ENCODE results near the gene PIGX.
"Not testable (repeated sequence)": the region's sequence is repeated elsewhere in the genome, so short reads cannot be mapped to it uniquely, and the experiment has no call there.

The PIGX gene

GRCh38 chr3:196707566-196707965 is 4.6 kb upstream of the PIGX start:
- no peaks in the 10 kb centered on the region for H3K9me3 ChIP-seq (ENCODE audit: control insufficient read depth, low read depth, low read length)
- H3K9ac ChIP-seq (ENCODE audit: low read length), result no peak overlapping the region
- no peaks in the 10 kb centered on the region for H3K4me1 ChIP-seq (ENCODE audit: control insufficient read depth, low read depth, low read length)
- H3K27me3 ChIP-seq (ENCODE audit: control insufficient read depth, insufficient read depth, low read length), result peaks cover 12% of the 10 kb centered on the region
- H3K4me3 ChIP-seq (ENCODE audit: low read length), result no peak overlapping the region
- H3K27ac ChIP-seq (ENCODE audit: low read length), result no peak overlapping the region
- no peaks in the 10 kb centered on the region for H3K36me3 ChIP-seq (ENCODE audit: control insufficient read depth, low read depth, low read length)

GRCh38 chr3:196708467-196708866 is 3.7 kb upstream of the PIGX start:
- no peak overlapping the region for H3K9ac ChIP-seq (ENCODE audit: low read length)
- H3K27me3 ChIP-seq (ENCODE audit: control insufficient read depth, insufficient read depth, low read length), result peaks cover 12% of the 10 kb centered on the region
- H3K27ac ChIP-seq (ENCODE audit: low read length), result no peak overlapping the region
- no peak overlapping the region for H3K4me3 ChIP-seq (ENCODE audit: low read length)
- no peaks in the 10 kb centered on the region for H3K36me3 ChIP-seq (ENCODE audit: control insufficient read depth, low read depth, low read length)
- no peaks in the 10 kb centered on the region for H3K4me1 ChIP-seq (ENCODE audit: control insufficient read depth, low read depth, low read length)
- H3K9me3 ChIP-seq (ENCODE audit: control insufficient read depth, low read depth, low read length), result no peaks in the 10 kb centered on the region

- Histone ChIP-seq H3K9ac (ENCODE audit: low read length) (peak overlapping the region; percentile 52), H3K27me3 (ENCODE audit: control insufficient read depth, insufficient read depth, low read length) (peaks cover 12% of the 10 kb centered on the region), H3K9me3 (ENCODE audit: control insufficient read depth, low read depth, low read length) (no peaks in the 10 kb centered on the region), H3K4me3 (ENCODE audit: low read length) (peak overlapping the region; percentile 87), H3K36me3 (ENCODE audit: control insufficient read depth, low read depth, low read length) (no peaks in the 10 kb centered on the region), H3K4me1 (ENCODE audit: control insufficient read depth, low read depth, low read length) (no peaks in the 10 kb centered on the region), H3K27ac (ENCODE audit: low read length) (no peak overlapping the region)
Observed at GRCh38 chr3:196712514-196713413, 587 bp downstream of the PIGX start.

- not testable (repeated sequence) for H3K4me3 ChIP-seq (ENCODE audit: low read length); H3K9me3 ChIP-seq (ENCODE audit: control insufficient read depth, low read depth, low read length); H3K4me1 ChIP-seq (ENCODE audit: control insufficient read depth, low read depth, low read length); H3K27me3 ChIP-seq (ENCODE audit: control insufficient read depth, insufficient read depth, low read length); H3K27ac ChIP-seq (ENCODE audit: low read length); H3K36me3 ChIP-seq (ENCODE audit: control insufficient read depth, low read depth, low read length); H3K9ac ChIP-seq (ENCODE audit: low read length)
Observed at GRCh38 chr3:196717162-196717561, 5.0 kb downstream of the PIGX start.

- Histone ChIP-seq H3K36me3 (ENCODE audit: control insufficient read depth, low read depth, low read length) (no peaks in the 10 kb centered on the region), H3K27me3 (ENCODE audit: control insufficient read depth, insufficient read depth, low read length) (no peaks in the 10 kb centered on the region), H3K4me1 (ENCODE audit: control insufficient read depth, low read depth, low read length) (no peaks in the 10 kb centered on the region), H3K27ac (ENCODE audit: low read length) (no peak overlapping the region), H3K9me3 (ENCODE audit: control insufficient read depth, low read depth, low read length) (no peaks in the 10 kb centered on the region), H3K4me3 (ENCODE audit: low read length) (no peak overlapping the region), H3K9ac (ENCODE audit: low read length) (no peak overlapping the region)
Observed at GRCh38 chr3:196721097-196721496, 8.9 kb downstream of the PIGX start.

- H3K36me3 ChIP-seq (ENCODE audit: control insufficient read depth, low read depth, low read length), result no peaks in the 10 kb centered on the region
- H3K27ac ChIP-seq (ENCODE audit: low read length), result no peak overlapping the region
- H3K9me3 ChIP-seq (ENCODE audit: control insufficient read depth, low read depth, low read length), result no peaks in the 10 kb centered on the region
- H3K4me1 ChIP-seq (ENCODE audit: control insufficient read depth, low read depth, low read length), result no peaks in the 10 kb centered on the region
- no peaks in the 10 kb centered on the region for H3K27me3 ChIP-seq (ENCODE audit: control insufficient read depth, insufficient read depth, low read length)
- no peak overlapping the region for H3K9ac ChIP-seq (ENCODE audit: low read length)
- no peak overlapping the region for H3K4me3 ChIP-seq (ENCODE audit: low read length)
Observed at GRCh38 chr3:196726788-196727675, 14.9 kb downstream of the PIGX start.

GRCh38 chr3:196735751-196736150 is 23.6 kb downstream of the PIGX start:
- Histone ChIP-seq H3K27me3 (ENCODE audit: control insufficient read depth, insufficient read depth, low read length) (no peaks in the 10 kb centered on the region), H3K4me3 (ENCODE audit: low read length) (no peak overlapping the region), H3K27ac (ENCODE audit: low read length) (no peak overlapping the region), H3K9me3 (ENCODE audit: control insufficient read depth, low read depth, low read length) (no peaks in the 10 kb centered on the region), H3K4me1 (ENCODE audit: control insufficient read depth, low read depth, low read length) (no peaks in the 10 kb centered on the region), H3K36me3 (ENCODE audit: control insufficient read depth, low read depth, low read length) (no peaks in the 10 kb centered on the region), H3K9ac (ENCODE audit: low read length) (no peak overlapping the region)

GRCh38 chr3:196736670-196737374 is 24.6 kb downstream of the PIGX start:
- no peaks in the 10 kb centered on the region for H3K9me3 ChIP-seq (ENCODE audit: control insufficient read depth, low read depth, low read length)
- H3K4me1 ChIP-seq (ENCODE audit: control insufficient read depth, low read depth, low read length), result peaks cover 7% of the 10 kb centered on the region
- H3K27ac ChIP-seq (ENCODE audit: low read length), result no peak overlapping the region
- H3K36me3 ChIP-seq (ENCODE audit: control insufficient read depth, low read depth, low read length), result no peaks in the 10 kb centered on the region
- no peaks in the 10 kb centered on the region for H3K27me3 ChIP-seq (ENCODE audit: control insufficient read depth, insufficient read depth, low read length)
- no peak overlapping the region for H3K4me3 ChIP-seq (ENCODE audit: low read length)
- H3K9ac ChIP-seq (ENCODE audit: low read length), result no peak overlapping the region

- no peaks in the 10 kb centered on the region for H3K36me3 ChIP-seq (ENCODE audit: control insufficient read depth, low read depth, low read length)
- no peaks in the 10 kb centered on the region for H3K27me3 ChIP-seq (ENCODE audit: control insufficient read depth, insufficient read depth, low read length)
- H3K9ac ChIP-seq (ENCODE audit: low read length), result no peak overlapping the region
- H3K4me3 ChIP-seq (ENCODE audit: low read length), result no peak overlapping the region
- H3K27ac ChIP-seq (ENCODE audit: low read length), result no peak overlapping the region
- no peaks in the 10 kb centered on the region for H3K9me3 ChIP-seq (ENCODE audit: control insufficient read depth, low read depth, low read length)
- peaks cover 7% of the 10 kb centered on the region for H3K4me1 ChIP-seq (ENCODE audit: control insufficient read depth, low read depth, low read length)
Observed at GRCh38 chr3:196737655-196738054, 25.5 kb downstream of the PIGX start.

GRCh38 chr3:196739671-196740480 is 27.7 kb downstream of the PIGX start, which contains the start of gene PAK2:
Gene PAK2 (plus strand): TSS chr3:196739857. CDS start chr3:196782647, 42,790 bp downstream.
- Histone ChIP-seq H3K27me3 (ENCODE audit: control insufficient read depth, insufficient read depth, low read length) (no peaks in the 10 kb centered on the region), H3K4me1 (ENCODE audit: control insufficient read depth, low read depth, low read length) (peaks cover 10% of the 10 kb centered on the region)

More at GRCh38 chr3:196739671-196740480, 27.7 kb downstream of the PIGX start, which contains the start of gene PAK2:
- H3K27ac ChIP-seq (ENCODE audit: low read length), result peak within 1 kb of the TSS; percentile 84
- H3K4me3 ChIP-seq (ENCODE audit: low read length), result peak within 1 kb of the TSS; percentile 92
- H3K9me3 ChIP-seq (ENCODE audit: control insufficient read depth, low read depth, low read length), result no peaks in the 10 kb centered on the region
- no peaks in the 10 kb centered on the region for H3K36me3 ChIP-seq (ENCODE audit: control insufficient read depth, low read depth, low read length)
- H3K9ac ChIP-seq (ENCODE audit: low read length), result peak within 1 kb of the TSS; percentile 94
